GM21526 (cell line): ENCODE data around the gene RETREG3.
"Not testable (repeated sequence)": the region's sequence is repeated elsewhere in the genome, so short reads cannot be mapped to it uniquely, and the experiment has no call there.

ENCODE experiments used
- ATAC-seq: cut with Tn5 transposase; IDR thresholded peaks from one replicate; pipeline ENCODE4 v1.9.1; 2021; ENCODE audit warnings: moderate library complexity; ENCODE audit not compliant: unreplicated experiment, low FRiP score

RETREG3 gene

GRCh38 chr17:42554250-42555121 is 54.7 kb downstream of the RETREG3 start:
- ATAC-seq: peak; percentile 59

- ATAC-seq: no peak
Measured at GRCh38 chr17:42553866-42554249, 55.3 kb downstream of the RETREG3 start.

GRCh38 chr17:42553161-42553818 is 55.9 kb downstream of the RETREG3 start:
- ATAC-seq: no peak

- ATAC-seq: not testable (repeated sequence)
Measured at GRCh38 chr17:42552736-42553135, 56.4 kb downstream of the RETREG3 start, which contains the start of gene HSD17B1. TSS of gene HSD17B1 (plus strand) at chr17:42552923. CDS start at chr17:42552934, 11 bp downstream.

- ATAC-seq: no peak
Measured at GRCh38 chr17:42548993-42549755, 60.0 kb downstream of the RETREG3 start.

GRCh38 chr17:42548070-42548837 is 60.9 kb downstream of the RETREG3 start:
- no peak for ATAC-seq

- ATAC-seq: no peak
Measured at GRCh38 chr17:42547698-42548069, 61.5 kb downstream of the RETREG3 start.

- no peak for ATAC-seq
Measured at GRCh38 chr17:42547001-42547461, 62.1 kb downstream of the RETREG3 start.

GRCh38 chr17:42545755-42546505 is 63.2 kb downstream of the RETREG3 start:
- not testable (repeated sequence) for ATAC-seq

- ATAC-seq: no peak
Measured at GRCh38 chr17:42544874-42545283, 64.3 kb downstream of the RETREG3 start.

GRCh38 chr17:42543190-42544079 is 65.7 kb downstream of the RETREG3 start:
- no peak for ATAC-seq

GRCh38 chr17:42541041-42541833 is 67.9 kb downstream of the RETREG3 start:
- ATAC-seq: no peak

GRCh38 chr17:42540558-42540957 is 68.6 kb downstream of the RETREG3 start:
- ATAC-seq: not testable (repeated sequence)

GRCh38 chr17:42538482-42538881 is 70.7 kb downstream of the RETREG3 start:
- no peak for ATAC-seq

- ATAC-seq: no peak
Measured at GRCh38 chr17:42537826-42538451, 71.2 kb downstream of the RETREG3 start.

GRCh38 chr17:42537156-42537805 is 71.9 kb downstream of the RETREG3 start:
- ATAC-seq: no peak
